Ascending aorta (tissue), 2 donors: ENCODE data around the gene SERGEF. TPM values are rescaled to one million over a fixed set of nuclear protein-coding genes. Genes with fewer than 3 reads are reported as not detected.
A peak's percentile ranks its signal among the peaks of the same experiment; 100 is the strongest.

Source experiments
- DNase-seq, 2 donors: peaks; one replicate each; pipeline ENCODE4 v3.0.0-alpha.2; 2019; ENCODE audit warnings: low spot score in 2 of 2
- H3K27ac ChIP-seq, 2 donors: fragments of 200-600 bp; sonication (generic); one replicate each; pipeline ENCODE4 v1.5.1; 2016 to 2017; ENCODE audit warnings: mild to moderate bottlenecking in 1 of 2
- H3K27me3 ChIP-seq: fragments of 200-600 bp; sonication (generic); one replicate; pipeline ENCODE4 v1.5.1; 2017
- H3K36me3 ChIP-seq, 2 donors: fragments of 200-600 bp; sonication (generic); one replicate each; pipeline ENCODE4 v1.5.1; 2016
- H3K4me1 ChIP-seq, 2 donors: fragments of 200-600 bp; sonication (generic); one replicate each; pipeline ENCODE4 v1.5.1; 2016 to 2017; ENCODE audit warnings: mild to moderate bottlenecking in 1 of 2
- H3K4me3 ChIP-seq, 2 donors: fragments of 200-600 bp; sonication (generic); one replicate each; pipeline ENCODE4 v1.5.1; 2016 to 2017; ENCODE audit warnings: mild to moderate bottlenecking in 1 of 2
- H3K9me3 ChIP-seq, 2 donors: fragments of 200-600 bp; sonication (generic); one replicate each; pipeline ENCODE4 v1.5.1; 2016
- CTCF ChIP-seq, 3 experiments: fragments of 200-600 bp in 2 of 3; fragments of 450-650 bp in 1 of 3; sonication (generic) in 2 of 3; IDR thresholded peaks; one replicate each; pipeline ENCODE4 v1.5.1; 2016 to 2019; ENCODE audit warnings: antibody characterized with exemption in 3 of 3, mild to moderate bottlenecking in 1 of 3, moderate library complexity in 1 of 3
- intact Hi-C: fragments of 100-400 bp; cut with DNase I; formaldehyde crosslinking; loops from one replicate; pipeline ENCODE4 v1.15.1; 2023
- total RNA-seq: library from RNA; depleted of rRNA; stranded (reverse); fragments of >200 nt; gene quantifications from one replicate; pipeline ENCODE4 v1.1.0, GENCODE V29; 2016

Gene SERGEF
- 13.6 TPM for total RNA-seq

- Histone ChIP-seq H3K4me1 (no peaks in the 10 kb centered on the region), H3K9me3 (no peaks in the 10 kb centered on the region), H3K36me3 (no peaks in the 10 kb centered on the region), H3K27me3 (no peaks in the 10 kb centered on the region), H3K4me3 (peak within 1 kb of the TSS; percentile 76 to 97), H3K27ac (peak within 1 kb of the TSS; percentile 93 to 98)
- TF ChIP-seq CTCF (IDR thresholded peaks at IDR 0.05), result peak in 2 of 3 experiments; percentile 9 to 20
- peak; percentile 74 to 96 for DNase-seq
- intact Hi-C loops, result loop anchor here (1.0 to 10.0 kb wide), 8 partner anchors 20 to 712 kb away; partner anchors contain the start of genes GTF2H1, HPS5, IGSF22 and SAAL1
Observed at GRCh38 chr11:18012906-18013781, at the start of gene SERGEF. TSS of gene SERGEF (minus strand) at chr11:18013047. CDS start at chr11:18013010, 37 bp downstream.

DNA sequence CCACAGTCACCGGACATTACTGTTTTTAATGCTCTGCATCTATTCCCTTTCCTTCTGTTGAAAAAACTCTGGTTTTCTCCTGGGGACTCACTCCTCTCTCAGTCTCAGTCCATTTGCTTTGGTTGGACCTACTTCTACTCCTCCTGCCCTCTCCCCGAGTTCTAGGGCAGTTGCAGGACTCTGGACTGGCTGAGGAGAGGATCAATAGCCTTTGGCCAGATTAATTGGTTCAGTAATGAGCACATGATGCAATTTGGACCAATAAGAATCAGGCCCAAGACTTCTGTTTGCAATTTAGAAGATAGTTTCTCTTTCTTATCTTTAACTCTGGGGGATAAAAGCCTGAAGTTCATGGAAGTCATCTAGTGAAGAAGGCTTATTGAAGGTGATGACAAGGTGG, 48.5 kb upstream of the SERGEF start:
- intact Hi-C loops, result no loop called here
- H3K4me1 ChIP-seq, result peaks cover 0 to 7% of the 10 kb centered on the region in 2 donors
- no peaks in the 10 kb centered on the region for H3K27me3 ChIP-seq
- TF ChIP-seq CTCF (IDR thresholded peaks at IDR 0.05), result no peak
- H3K27ac ChIP-seq, result no peak overlapping the region
- no peak for DNase-seq
- no peak overlapping the region for H3K4me3 ChIP-seq
- H3K9me3 ChIP-seq, result no peaks in the 10 kb centered on the region
- no peaks in the 10 kb centered on the region for H3K36me3 ChIP-seq

- TF ChIP-seq CTCF (IDR thresholded peaks at IDR 0.05), result no peak
- Histone ChIP-seq H3K9me3 (no peaks in the 10 kb centered on the region), H3K27ac (peak overlapping the region; percentile 60 to 69), H3K4me3 (peak overlapping the region in 1 of 2 donors; percentile 16), H3K4me1 (peaks cover 0 to 7% of the 10 kb centered on the region in 2 donors), H3K36me3 (no peaks in the 10 kb centered on the region), H3K27me3 (no peaks in the 10 kb centered on the region)
- DNase-seq, result no peak
- intact Hi-C loops, result no loop called here
Observed at GRCh38 chr11:18056561-18057181, 43.8 kb upstream of the SERGEF start.

DNA sequence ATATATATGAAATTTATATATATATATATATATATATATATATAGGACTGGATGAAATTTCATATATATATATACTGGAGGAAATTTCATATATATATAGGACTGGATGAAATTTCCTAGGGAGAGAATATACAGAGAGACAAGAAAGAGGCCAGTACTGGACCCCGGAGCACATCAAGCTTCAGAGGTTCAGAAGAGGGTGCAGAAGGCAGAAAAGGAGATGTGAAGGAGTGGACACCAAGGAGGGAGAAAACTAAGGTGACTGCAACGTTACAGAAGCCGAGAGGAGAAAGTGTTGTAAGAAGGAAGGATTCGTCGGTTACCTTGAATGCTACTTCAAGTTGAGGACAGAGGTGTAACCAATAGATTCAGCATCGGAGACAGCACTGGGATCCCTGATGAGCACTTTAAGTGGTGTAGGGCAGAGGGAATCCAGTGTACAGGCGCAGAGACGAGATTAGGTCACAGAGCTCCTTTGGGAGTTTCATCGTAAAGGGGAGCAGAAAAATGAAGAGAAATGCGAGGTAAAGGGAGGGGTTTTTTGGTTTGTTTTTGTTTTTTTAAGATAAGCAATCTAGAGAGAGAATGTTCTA, 41.8 kb upstream of the SERGEF start:
- Histone ChIP-seq H3K27ac (no peak overlapping the region), H3K27me3 (no peaks in the 10 kb centered on the region), H3K4me1 (peaks cover 0 to 7% of the 10 kb centered on the region in 2 donors), H3K4me3 (no peak overlapping the region), H3K9me3 (no peaks in the 10 kb centered on the region), H3K36me3 (no peaks in the 10 kb centered on the region)
- no peak for DNase-seq
- no peak for TF ChIP-seq CTCF (IDR thresholded peaks at IDR 0.05)
- intact Hi-C loops, result no loop called here

GRCh38 chr11:18050848-18051247, 38.0 kb upstream of the SERGEF start:
- Histone ChIP-seq H3K36me3 (no peaks in the 10 kb centered on the region), H3K9me3 (no peaks in the 10 kb centered on the region), H3K4me3 (no peak overlapping the region), H3K4me1 (no peaks in the 10 kb centered on the region), H3K27me3 (no peaks in the 10 kb centered on the region), H3K27ac (no peak overlapping the region)
- TF ChIP-seq CTCF (IDR thresholded peaks at IDR 0.05), result no peak
- no peak for DNase-seq
- intact Hi-C loops, result no loop called here
